DND-41 (cell line): ENCODE data around the gene SMAD5.

Experiments used
- ATAC-seq: fragments of 200-7000 bp; cut with Tn5 transposase; 3 replicates; pipeline ENCODE4 v1.9.1; 2021; ENCODE audit warnings: low read depth; ENCODE audit not compliant: insufficient read depth
- DNase-seq: peaks from one replicate; pipeline ENCODE4 v3.0.0-alpha.2; 2020
- H2AFZ ChIP-seq: 2 replicates; pipeline ENCODE4 v1.6.0; 2012; ENCODE audit warnings: low read depth, low read length
- H3K27ac ChIP-seq: 2 replicates; pipeline ENCODE4 v1.5.1; 2012; ENCODE audit warnings: low read length, inconsistent platforms
- H3K27me3 ChIP-seq: fragments of 200-600 bp; sonication (generic); 2 replicates; pipeline ENCODE4 v1.6.0; 2012; ENCODE audit warnings: low read length, mild to moderate bottlenecking, inconsistent platforms; ENCODE audit not compliant: insufficient read depth, poor library complexity
- H3K36me3 ChIP-seq: 2 replicates; pipeline ENCODE4 v1.5.1; 2012; ENCODE audit warnings: low read length, inconsistent platforms; ENCODE audit not compliant: insufficient read depth
- H3K4me1 ChIP-seq: 2 replicates; pipeline ENCODE4 v1.5.1; 2012; ENCODE audit warnings: mild to moderate bottlenecking, low read length; ENCODE audit not compliant: insufficient read depth
- H3K4me2 ChIP-seq: 2 replicates; pipeline ENCODE4 v1.6.0; 2012; ENCODE audit warnings: mild to moderate bottlenecking, moderate library complexity, low read length, inconsistent platforms; ENCODE audit not compliant: insufficient read depth
- H3K4me3 ChIP-seq, 2 experiments: fragments of 200-600 bp in 1 of 2; shearing (Covaris generic) in 1 of 2; 2 replicates each; pipeline ENCODE4 v1.5.1; 2012 to 2016; ENCODE audit warnings: inconsistent platforms in 2 of 2, low read length in 2 of 2, mild to moderate bottlenecking in 2 of 2, low read depth in 1 of 2, moderate library complexity in 1 of 2
- H3K79me2 ChIP-seq: 2 replicates; pipeline ENCODE4 v1.6.0; 2012; ENCODE audit warnings: low read length, inconsistent platforms; ENCODE audit not compliant: insufficient read depth
- H3K9ac ChIP-seq: 2 replicates; pipeline ENCODE4 v1.6.0; 2012; ENCODE audit warnings: low read depth, mild to moderate bottlenecking, inconsistent platforms, low read length, moderate library complexity
- H3K9me3 ChIP-seq: 2 replicates; pipeline ENCODE4 v1.5.1; 2012; ENCODE audit warnings: low read length, moderate library complexity, mild to moderate bottlenecking, inconsistent platforms; ENCODE audit not compliant: insufficient read depth, severe bottlenecking
- H4K20me1 ChIP-seq: 2 replicates; pipeline ENCODE4 v1.6.0; 2012; ENCODE audit warnings: low read length; ENCODE audit not compliant: insufficient read depth
- CTCF ChIP-seq: IDR thresholded peaks from 2 replicates; pipeline ENCODE4 v1.5.1; 2012; ENCODE audit warnings: borderline replicate concordance, low read length, moderate library complexity, mild to moderate bottlenecking; ENCODE audit not compliant: poor library complexity, severe bottlenecking; ENCODE audit errors: extremely low read depth
- EZH2 ChIP-seq: IDR thresholded peaks from 3 replicates; pipeline ENCODE4 v1.6.1; 2012; ENCODE audit warnings: borderline replicate concordance, low read depth, mild to moderate bottlenecking, moderate library complexity, low read length, inconsistent platforms; ENCODE audit not compliant: severe bottlenecking

Gene SMAD5

DNA sequence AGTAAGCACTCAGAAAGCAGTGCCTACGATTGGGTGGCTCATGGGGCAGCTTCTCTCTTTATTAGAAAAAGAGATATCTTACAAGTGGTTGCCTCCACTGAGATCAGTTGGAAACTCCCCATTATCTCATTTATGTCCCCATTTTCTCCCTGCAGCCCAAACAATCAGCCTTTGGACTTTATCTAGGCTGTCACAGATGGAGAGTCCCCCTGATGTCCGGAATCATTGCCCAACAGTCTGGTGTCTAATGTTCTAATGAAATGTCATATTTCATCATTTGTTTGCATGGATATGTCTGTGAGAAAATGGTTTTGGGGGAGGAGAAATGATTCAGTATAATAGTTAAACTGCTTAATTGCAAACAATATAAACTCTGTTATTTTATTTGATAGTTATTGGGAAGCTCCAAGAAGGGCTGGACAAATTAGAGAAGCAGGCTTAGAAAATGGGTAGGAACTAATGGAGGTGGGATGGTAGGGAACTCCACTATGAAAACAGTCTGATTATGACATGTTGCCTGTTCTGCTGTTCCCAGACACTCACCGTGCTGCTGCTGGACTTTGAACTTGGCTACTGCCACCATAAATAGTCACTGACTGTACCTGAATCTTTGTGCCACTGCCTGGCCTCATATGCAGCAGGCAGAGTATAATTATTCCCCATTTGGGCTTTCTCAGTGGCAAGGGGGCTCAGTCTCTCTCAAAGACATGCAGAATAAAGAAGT lies 38.3 kb upstream of the SMAD5 start:
- no peaks in the 10 kb centered on the region for H3K36me3 ChIP-seq
- H3K4me3 ChIP-seq: no peak overlapping the region
- H3K9me3 ChIP-seq: no peaks in the 10 kb centered on the region
- no peak overlapping the region for H3K4me2 ChIP-seq
- TF ChIP-seq EZH2 (no peak), CTCF (no peak)
- no peaks in the 10 kb centered on the region for H3K4me1 ChIP-seq
- ATAC-seq: no peak
- no peaks in the 10 kb centered on the region for H4K20me1 ChIP-seq
- H3K79me2 ChIP-seq: no peaks in the 10 kb centered on the region
- H2AFZ ChIP-seq: no peak overlapping the region
- H3K27me3 ChIP-seq: peaks cover 23% of the 10 kb centered on the region
- DNase-seq: no peak
- no peak overlapping the region for H3K27ac ChIP-seq
- H3K9ac ChIP-seq: no peak overlapping the region

DNA sequence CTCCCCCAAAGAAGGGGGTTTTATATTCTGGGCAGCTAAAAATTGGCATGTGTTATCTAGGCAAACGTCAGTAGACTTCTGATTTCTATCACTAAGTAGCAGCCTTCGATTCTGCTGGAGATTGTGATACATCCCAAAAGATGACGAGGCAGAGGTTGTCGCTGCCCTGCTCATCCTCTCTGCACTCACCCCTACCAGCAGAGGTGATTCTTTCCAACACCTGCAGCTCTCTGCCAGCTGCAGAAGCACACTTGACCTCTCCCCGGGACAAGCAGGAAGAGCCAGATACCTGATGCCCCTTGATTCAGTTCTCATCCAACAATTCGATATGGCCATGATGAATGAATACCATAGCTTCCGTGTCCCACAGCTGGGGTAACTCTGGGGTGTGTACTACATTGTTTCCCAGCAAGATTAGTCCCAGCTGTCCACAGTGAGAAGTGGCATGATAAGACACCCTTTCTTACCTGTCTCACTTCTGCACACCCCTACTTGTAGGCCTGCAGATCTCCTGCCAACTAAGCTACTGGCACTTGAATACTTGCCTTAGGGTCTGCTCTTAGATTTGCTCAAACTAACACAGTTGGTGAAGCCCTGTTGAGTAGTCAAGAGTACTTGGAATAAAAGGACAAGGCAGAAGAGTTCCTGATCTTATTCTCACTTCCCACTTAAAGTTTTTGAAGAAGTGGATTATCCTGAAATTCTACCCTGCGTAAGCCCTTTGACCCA lies 37.6 kb upstream of the SMAD5 start:
- Histone ChIP-seq H3K4me3 (no peak overlapping the region), H3K9ac (no peak overlapping the region), H2AFZ (no peak overlapping the region), H3K79me2 (no peaks in the 10 kb centered on the region), H3K4me1 (no peaks in the 10 kb centered on the region), H4K20me1 (no peaks in the 10 kb centered on the region), H3K36me3 (no peaks in the 10 kb centered on the region), H3K27ac (no peak overlapping the region), H3K9me3 (no peaks in the 10 kb centered on the region), H3K4me2 (no peak overlapping the region), H3K27me3 (peaks cover 19% of the 10 kb centered on the region)
- DNase-seq: no peak
- no peak for ATAC-seq
- TF ChIP-seq EZH2 (no peak), CTCF (no peak)

DNA sequence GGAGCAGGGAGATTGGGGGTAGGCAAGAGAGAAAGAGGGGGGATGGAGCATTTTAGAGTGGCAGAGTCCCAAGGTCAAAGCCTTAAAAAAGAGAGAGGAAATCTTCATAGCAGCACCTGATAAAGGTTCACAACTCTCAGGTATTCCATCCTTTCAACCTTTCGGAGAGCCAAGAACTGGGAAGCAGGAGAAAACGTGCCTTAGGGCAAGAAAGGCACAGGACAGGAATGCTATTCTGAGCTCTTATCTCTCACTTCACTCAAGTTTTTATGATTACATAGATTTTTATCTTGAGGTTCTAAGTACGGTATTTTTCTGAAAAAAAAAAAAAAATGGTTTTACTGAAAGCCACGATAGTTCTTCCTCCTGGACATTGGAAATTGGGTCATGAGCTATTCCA lies 34.5 kb upstream of the SMAD5 start:
- ATAC-seq (no peak), DNase-seq (no peak)
- H3K4me2 ChIP-seq: no peak overlapping the region
- H4K20me1 ChIP-seq: no peaks in the 10 kb centered on the region
- TF ChIP-seq EZH2: no peak
- no peak overlapping the region for H2AFZ ChIP-seq
- H3K27me3 ChIP-seq: peaks cover 21% of the 10 kb centered on the region
- no peak overlapping the region for H3K9ac ChIP-seq
- no peaks in the 10 kb centered on the region for H3K36me3 ChIP-seq
- no peaks in the 10 kb centered on the region for H3K79me2 ChIP-seq
- H3K4me3 ChIP-seq: no peak overlapping the region
- H3K4me1 ChIP-seq: no peaks in the 10 kb centered on the region
- H3K27ac ChIP-seq: no peak overlapping the region
- H3K9me3 ChIP-seq: no peaks in the 10 kb centered on the region

DNA sequence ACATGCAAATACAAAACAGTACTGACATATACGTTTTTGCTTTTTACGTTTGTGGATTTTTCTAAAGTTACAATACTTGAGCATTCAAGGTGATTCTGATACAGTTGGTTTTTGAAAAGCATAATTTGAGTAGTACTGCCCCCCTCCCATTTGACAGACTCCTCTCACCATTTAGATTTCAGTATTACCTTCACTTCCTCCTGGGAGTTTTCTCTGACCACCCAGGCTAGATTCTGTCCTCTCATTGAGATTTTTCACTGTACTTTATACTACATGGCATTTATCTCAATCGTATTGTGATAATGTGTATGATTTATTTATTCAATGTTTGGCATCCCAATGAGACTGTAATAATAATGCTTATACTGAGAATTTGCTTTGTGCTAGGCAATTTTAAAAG lies 32.8 kb upstream of the SMAD5 start:
- no peak overlapping the region for H2AFZ ChIP-seq
- no peaks in the 10 kb centered on the region for H3K36me3 ChIP-seq
- no peaks in the 10 kb centered on the region for H3K79me2 ChIP-seq
- no peak overlapping the region for H3K4me2 ChIP-seq
- peaks cover 16% of the 10 kb centered on the region for H3K27me3 ChIP-seq
- no peak for DNase-seq
- no peak overlapping the region for H3K9ac ChIP-seq
- no peak for ATAC-seq
- no peaks in the 10 kb centered on the region for H4K20me1 ChIP-seq
- H3K4me3 ChIP-seq: no peak overlapping the region
- H3K9me3 ChIP-seq: no peaks in the 10 kb centered on the region
- no peak overlapping the region for H3K27ac ChIP-seq
- H3K4me1 ChIP-seq: no peaks in the 10 kb centered on the region
- TF ChIP-seq CTCF (no peak), EZH2 (no peak)
